Raji (cell line): Measurements from ENCODE around the gene TRIM23.

ENCODE experiments used
- POLR2A ChIP-seq: IDR thresholded peaks from 2 replicates; pipeline ENCODE4 v1.6.1; 2011; ENCODE audit warnings: low read depth, low read length, control low read depth; ENCODE audit not compliant: insufficient read depth

The TRIM23 gene

DNA sequence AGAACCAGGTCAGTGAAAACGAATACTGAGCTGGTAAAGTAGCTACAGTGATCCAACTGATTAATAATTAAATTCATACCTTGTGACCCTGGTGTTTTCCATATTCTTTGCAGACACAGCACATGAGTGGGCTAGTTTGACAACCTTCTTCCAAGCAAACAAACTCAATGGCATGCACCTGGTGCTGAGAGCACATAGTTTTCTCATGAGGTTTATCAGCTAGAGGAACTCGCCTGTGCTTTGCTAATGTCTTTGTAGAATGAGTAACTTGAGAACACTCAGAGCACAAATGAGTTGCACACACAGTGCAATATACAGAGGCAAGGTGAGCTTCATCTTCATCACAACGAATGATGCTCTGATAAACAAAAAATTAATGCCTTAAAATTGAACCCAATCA is 12.6 kb downstream of the TRIM23 start:
- no peak for TF ChIP-seq POLR2A

DNA sequence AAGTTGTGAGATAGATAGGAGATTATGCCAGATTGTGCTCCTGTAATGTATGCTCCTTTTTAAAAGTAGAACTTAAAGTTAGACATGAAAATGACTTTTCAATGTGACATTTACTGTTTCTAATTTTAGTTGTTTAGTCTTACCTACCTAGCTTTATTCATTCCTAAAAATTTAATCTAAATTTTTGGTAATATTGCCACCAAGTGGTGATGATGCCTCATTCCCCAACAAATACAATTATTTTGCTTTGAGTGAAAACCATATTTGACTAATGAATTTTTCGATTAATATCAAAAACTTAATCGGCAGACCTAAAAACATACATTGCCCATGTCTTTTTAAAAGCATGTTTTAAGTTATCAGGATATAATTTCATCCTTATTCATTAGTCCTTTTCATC is 35.4 kb downstream of the TRIM23 start:
- TF ChIP-seq POLR2A = no peak

DNA sequence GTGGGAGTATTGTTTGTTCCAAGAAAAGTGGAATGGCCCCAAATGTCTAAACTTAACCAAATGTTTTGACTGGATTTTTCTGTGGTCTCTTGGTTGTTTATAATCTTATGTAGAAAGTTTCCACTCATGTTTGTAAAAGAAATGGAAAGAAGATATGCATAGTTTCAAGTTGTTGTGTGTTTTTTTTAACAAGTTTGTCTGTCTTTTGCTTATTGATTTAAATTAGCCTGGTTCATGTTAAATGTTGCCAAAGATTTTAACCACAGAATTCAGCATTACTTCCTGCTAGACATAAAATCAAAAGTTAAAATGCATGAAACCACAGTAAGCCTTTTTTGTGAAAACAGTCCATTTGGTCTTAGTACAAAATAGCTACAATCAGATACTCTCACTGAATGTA is 47.0 kb downstream of the TRIM23 start:
- TF ChIP-seq POLR2A = no peak

DNA sequence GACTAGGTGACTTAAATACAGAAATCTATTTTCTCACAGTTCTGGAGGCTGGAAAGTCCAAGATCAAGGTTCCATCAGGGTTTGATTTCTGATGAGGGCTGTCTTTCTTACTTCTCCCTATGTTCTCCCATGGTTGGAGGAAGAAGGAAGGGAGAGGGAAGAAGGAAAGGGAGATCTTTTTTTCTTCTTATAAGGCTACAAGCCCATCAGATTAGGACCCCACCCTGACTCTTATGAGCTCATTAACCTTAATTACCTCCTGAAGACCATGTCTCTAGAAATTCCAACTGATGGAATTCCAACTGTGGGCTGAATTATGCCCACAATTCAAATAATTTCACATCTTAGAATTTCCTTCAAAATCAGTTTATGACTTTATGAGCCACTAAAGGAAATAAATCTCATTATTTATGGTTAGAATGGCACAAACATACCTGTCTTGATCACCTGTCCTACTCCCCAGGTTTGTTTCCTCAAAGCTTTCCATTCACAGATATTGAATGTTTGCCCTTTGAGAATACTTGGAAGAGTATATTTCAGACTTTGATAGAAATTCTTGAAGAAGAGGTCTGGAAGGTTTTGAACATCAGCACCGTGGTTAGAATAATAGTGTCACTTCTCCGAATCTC is 53.4 kb downstream of the TRIM23 start:
- TF ChIP-seq POLR2A = no peak

DNA sequence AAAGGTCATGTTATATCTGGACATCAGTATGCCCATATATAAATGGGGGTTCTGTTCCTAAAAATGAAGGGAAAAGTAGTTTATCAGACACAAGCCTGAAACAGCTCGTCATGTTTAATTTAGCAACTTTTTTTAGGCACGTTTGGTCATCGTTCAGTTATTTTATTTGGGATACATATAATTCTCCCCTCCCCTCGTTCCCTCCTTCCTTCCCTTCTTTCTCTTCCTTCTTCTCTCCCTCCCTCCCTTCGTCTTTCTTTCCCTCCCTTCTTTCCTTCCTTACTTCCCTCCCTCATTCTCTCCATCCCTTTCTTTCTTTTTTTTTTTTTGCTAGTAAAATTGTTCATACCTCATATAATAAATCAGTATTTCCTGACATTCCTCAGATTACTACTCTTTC is 57.6 kb downstream of the TRIM23 start:
- no peak for TF ChIP-seq POLR2A

DNA sequence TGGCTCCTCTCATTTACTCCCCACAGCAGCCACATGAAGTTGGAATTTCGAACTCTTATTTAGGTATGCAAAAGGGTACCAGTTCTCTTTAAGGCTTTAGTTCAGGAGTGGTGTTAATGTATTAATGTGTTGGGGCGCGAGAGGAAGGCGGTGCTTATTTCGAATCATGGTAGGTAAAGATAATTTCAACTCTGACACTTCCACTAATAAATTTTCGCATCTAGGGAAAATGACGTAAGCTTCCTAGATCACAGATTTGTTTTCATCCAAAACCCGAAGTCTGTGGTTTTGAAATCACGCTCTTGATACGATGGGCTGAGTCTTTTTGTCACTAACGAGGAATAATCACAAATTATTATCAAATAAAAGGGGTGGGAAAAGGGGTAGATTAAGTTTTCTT is 60.4 kb downstream of the TRIM23 start:
- no peak for TF ChIP-seq POLR2A

DNA sequence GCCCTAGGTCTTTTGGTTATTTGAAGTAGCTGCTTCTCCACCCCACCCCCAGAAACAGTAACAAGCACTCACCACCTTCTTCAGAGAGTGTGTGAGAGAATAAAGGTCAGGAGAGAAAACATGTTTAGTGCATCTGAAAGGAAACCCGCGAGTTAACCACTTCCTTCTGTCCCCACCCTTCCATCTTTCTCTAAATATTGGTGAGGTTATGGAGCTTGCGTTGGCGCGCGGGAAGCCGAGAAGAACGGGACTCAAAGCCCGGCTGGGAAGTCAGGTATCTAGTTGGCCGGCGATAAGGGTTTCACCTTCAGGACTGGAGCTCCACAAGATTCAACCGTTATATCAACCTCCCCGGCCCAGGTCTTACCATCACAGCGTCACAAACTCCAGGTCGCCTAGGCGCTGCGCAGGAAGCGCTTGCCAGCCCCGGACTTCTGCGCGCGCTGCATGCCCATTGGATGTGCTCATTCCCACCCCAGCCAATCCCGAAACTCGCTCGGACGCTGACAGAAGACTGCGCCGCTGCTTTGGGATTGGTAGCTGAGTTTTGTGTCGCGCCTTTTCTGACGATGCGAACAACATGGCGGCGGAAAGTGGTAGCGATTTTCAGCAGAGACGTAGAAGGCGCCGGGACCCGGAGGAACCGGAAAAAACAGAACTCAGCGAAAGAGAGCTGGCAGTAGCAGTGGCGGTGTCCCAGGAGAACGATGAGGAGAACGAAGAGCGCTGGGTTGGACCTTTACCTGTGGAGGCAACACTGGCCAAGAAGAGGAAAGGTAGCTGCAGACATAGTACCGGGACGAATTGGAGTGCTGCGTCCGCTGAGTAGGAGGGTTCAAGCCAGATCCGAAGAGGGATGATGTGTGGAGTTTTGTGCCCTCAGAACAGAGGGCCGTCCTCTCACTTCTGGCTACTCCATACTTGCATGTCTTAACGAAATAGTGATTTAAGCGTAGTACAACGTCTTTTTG is 61.1 kb downstream of the TRIM23 start, which contains the start of the genes CENPK and PPWD1:
CENPK (minus strand) TSS at position 438 of the 971 bp plus-strand sequence. CDS start 8,261 bp downstream, outside the sequence.
PPWD1 (plus strand) TSS at position 566 of the 971 bp plus-strand sequence; CDS start at position 581, 15 bp downstream.
- peak; percentile 85 for TF ChIP-seq POLR2A

DNA sequence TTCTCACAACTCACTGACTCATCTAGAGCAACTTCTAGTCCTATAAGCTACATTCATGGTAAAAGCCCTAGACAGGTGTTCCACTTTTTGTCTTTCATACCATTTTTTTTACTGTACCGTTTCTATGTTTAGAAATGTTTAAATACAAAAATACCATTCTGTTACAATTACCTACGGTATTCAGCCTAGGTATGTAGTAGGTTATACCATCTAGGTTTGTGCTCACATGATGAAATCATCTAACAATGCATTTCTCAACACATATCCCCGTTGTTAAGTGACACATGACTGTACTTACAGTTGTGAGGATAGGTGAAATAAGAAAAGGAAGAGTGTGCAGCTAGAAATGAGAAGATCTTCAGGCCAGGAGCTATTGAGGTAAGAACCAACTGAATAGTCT is 67.4 kb downstream of the TRIM23 start:
- TF ChIP-seq POLR2A = no peak

DNA sequence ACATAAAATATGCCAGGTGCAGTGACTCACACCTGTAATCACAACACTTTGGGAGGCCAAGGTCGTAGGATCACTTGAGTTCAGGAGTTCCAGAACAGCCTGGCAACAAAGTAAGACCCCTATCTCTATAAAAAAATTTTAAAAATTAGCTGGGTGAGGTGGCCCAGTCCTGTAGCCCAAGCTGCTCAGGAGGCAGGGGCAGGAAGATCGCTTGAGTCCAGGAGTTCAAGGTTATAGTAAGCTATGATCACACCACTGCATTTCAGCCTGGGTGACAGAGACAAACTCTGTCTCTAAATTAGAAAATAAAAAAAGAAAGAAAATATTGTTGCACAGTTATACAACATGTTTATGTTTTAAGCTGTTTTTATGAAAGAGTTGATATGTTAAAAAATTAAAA is 68.0 kb downstream of the TRIM23 start:
- TF ChIP-seq POLR2A = no peak

DNA sequence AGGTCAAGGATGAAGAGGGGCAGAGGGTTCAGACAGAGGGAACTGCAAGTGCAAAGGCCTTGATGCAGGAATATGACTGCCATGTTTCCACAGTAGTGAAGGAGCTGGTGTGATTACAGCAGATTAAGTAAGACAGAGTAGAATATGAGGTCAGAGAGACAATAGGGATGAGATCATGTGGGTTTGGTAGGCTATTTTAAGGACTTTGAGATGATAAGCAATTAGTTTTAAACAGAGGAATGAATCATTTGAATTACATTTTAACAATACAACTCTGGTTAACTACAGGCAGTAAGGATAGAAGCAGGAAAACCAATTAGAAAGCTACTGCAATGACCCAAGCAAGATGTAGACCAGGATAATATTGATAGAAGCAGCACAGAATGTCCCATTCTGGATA is 68.8 kb downstream of the TRIM23 start:
- no peak for TF ChIP-seq POLR2A

DNA sequence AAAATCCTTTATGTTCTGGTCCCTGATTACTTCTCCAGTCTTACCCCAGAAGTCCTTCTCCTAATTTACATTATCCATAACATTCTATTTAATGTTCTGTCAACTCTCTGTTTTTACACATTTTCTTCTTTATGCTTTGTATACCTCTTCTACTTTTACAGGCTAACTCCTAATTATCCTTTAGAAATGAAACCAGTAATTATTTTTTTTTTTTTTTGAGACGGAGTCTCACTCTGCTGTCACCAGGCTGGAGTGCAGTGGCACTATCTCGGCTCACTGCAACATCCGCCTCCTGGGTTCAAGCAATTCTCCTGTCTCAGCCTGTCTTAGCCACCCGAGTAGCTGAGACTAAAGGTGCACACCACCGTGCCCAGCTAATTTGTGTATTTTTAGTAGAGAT is 70.2 kb downstream of the TRIM23 start:
- no peak for TF ChIP-seq POLR2A

DNA sequence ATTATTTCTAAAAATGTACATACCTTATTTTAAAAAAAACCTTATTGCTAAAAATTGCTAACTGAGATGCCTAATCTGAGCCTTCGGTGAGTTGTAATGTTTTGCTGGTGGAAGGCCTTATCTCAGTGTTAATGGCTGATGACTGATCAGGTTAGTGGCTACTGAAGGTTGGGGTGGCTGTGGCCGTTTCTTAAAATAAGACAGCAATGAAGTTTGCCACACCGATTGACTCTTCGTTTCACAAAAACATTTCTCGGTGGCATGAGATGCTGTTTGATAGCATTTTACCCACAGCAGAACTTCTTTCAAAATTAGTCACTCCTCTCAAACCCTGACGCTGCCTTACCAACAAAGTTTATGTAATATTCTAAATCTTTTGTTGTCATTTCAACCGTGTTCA is 75.9 kb downstream of the TRIM23 start:
- no peak for TF ChIP-seq POLR2A

DNA sequence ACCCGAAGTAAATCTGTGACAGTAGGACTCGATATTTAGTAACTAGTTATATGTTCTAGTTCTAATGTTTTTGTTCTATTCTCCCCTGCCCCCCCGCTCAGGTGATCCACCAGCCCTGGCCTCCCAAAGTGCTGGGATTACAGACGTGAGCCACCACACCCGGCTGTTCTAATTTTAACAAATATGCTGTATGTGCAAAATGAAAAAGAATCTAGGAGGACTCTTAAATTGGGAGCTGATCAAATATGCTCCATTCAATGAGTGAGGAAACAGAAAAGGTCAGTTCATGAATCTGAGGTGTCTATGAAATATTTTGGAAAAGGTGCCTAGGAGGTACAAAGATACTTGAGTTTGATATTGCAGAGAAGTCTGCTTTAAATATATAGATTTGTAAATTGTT is 78.0 kb downstream of the TRIM23 start:
- no peak for TF ChIP-seq POLR2A

DNA sequence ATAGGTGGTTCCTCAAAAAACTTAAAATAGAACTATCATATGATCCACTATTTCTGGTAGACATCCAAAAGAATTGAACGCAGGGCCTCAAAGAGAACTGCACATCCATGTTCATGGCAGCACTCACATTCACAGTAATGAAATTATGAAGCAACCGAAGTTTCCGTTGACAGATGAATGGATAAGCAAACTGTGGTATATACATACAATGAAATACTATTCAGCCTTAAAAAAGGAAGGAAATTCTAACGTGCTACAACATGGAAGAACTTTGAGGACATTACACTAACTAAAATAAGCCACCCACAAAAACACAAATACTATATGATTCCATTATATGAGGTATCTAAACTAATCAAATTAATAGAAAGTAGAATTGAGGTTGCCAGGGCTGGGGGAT is 79.7 kb downstream of the TRIM23 start:
- no peak for TF ChIP-seq POLR2A

DNA sequence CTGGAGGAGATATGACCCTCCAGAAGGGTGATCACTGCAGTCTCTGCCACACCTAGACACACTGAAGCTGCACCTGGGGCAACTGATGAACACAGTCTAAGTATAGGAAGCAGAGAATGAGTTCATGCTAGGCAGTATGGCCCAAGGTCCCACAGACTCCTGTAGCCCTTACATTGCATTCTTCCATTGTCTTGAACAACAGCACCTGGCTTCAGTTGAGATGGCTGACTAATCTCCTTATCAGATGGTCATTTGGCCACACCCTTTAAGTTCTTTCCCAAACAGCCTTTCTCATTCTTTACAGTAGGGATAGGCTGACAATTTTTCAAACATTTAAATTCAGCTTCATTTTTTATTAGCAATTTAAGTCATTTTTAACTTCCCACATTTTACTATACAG is 84.3 kb downstream of the TRIM23 start:
- no peak for TF ChIP-seq POLR2A
